Thyroid gland (tissue), 4 donors: Measurements from ENCODE around the gene CXCR4. TPM values are rescaled to one million over a fixed set of nuclear protein-coding genes. Genes with fewer than 3 reads are reported as not detected.

Source experiments
- DNase-seq, 2 donors: peaks; one replicate each; pipeline ENCODE4 v3.0.0-alpha.2; 2019
- H3K27ac ChIP-seq, 3 donors: fragments of 200-600 bp; sonication (generic); 1 replicate in 2 of 3; 2 replicates in 1 of 3; pipeline ENCODE4 v1.5.1; 2016 to 2019; ENCODE audit warnings: mild to moderate bottlenecking in 1 of 3, moderate library complexity in 1 of 3
- H3K27me3 ChIP-seq: fragments of 200-600 bp; sonication (generic); one replicate; pipeline ENCODE4 v1.5.1; 2019
- H3K36me3 ChIP-seq, 2 donors: fragments of 200-600 bp; sonication (generic); one replicate each; pipeline ENCODE4 v1.5.1; 2016 to 2019
- H3K4me1 ChIP-seq, 2 donors: fragments of 200-600 bp; sonication (generic); one replicate each; pipeline ENCODE4 v1.5.1; 2017 to 2019
- H3K4me3 ChIP-seq, 3 donors: fragments of 200-600 bp; sonication (generic); replicated peaks in 1 of 3; 1 replicate in 2 of 3; 2 replicates in 1 of 3; pipeline ENCODE4 v1.5.1; 2016; ENCODE audit warnings: mild to moderate bottlenecking in 1 of 3
- H3K9me3 ChIP-seq: fragments of 200-600 bp; sonication (generic); one replicate; pipeline ENCODE4 v1.5.1; 2017
- POLR2A ChIP-seq, 2 donors: fragments of 450-650 bp; IDR thresholded peaks; one replicate each; pipeline ENCODE4 v1.6.1; 2017; ENCODE audit warnings: antibody characterized with exemption in 2 of 2, mild to moderate bottlenecking in 2 of 2, moderate library complexity in 1 of 2
- WGBS, 2 donors: methylation state at CpG; one replicate each; pipeline ENCODE4 v1.1.5; 2017; 5-methylcytosine and 5-hydroxymethylcytosine counted together
- intact Hi-C: fragments of 100-400 bp; cut with DNase I; formaldehyde crosslinking; loops from one replicate; pipeline ENCODE4 v1.15.1; 2023
- total RNA-seq, 4 donors: library from RNA; depleted of rRNA; stranded (reverse); fragments of >200 nt; gene quantifications; one replicate each; pipeline ENCODE4 v1.2.3, GENCODE V29; 2016
- TF ChIP-seq, protein P1 (sequence below), 6 experiments: fragments of 200-600 bp in 3 of 6; fragments of 450-650 bp in 3 of 6; sonication (generic) in 3 of 6; IDR thresholded peaks; one replicate each; pipeline ENCODE4 v1.5.1; 2016 to 2019; ENCODE audit warnings: antibody characterized with exemption in 6 of 6, mild to moderate bottlenecking in 2 of 6, inconsistent platforms in 1 of 6, moderate library complexity in 1 of 6

Gene CXCR4
- total RNA-seq, 4 donors from 2014 or later = 7.1 to 17.5 (median 13.5) TPM

DNA sequence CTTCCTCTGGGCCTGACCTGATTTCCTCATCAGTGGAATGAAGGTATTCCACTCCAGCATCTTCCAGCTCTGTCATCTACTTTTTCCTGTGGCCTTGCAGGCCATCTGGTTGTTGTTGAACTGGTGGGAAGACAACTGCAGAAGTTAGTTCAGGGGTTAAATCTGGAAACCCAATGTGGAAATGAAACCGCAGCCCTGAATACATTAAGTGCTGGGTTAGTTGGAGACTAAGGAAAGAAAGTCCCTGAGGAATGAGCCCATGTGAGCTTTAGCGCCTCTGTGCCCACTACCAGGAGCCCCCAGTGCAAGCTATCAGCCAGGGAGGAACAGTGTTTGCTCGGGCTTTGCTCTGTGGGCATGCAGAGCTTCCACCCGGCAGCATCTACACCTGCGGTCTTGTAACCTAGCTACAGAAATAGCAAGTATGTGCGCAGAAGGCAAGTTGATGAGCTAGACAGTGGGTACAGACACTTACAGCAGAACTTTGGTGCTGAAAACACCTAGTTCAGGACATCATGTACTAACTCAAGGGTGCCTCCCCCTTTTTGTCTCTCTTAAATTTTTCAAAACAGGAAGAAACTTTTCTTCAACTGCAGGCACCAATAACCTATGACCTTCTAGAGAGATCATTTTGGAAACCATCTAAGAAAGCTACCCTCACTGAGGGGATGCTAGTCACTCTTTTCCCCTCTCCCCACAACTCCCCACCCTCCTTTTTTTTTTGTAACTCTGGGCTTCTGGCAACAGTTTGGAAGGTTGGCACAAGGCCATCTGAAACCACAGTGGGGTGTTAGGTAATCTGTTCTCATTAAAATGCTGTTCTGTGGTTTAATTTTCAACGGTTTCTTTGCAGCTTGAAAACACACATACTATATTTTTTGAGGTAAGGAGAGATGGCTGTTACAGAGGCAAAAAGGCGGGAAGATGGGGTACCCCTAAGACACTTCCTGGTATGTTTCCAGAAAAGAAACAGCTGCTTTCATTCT, 18.3 kb upstream of the CXCR4 start:
- Histone ChIP-seq H3K4me1 (no peaks in the 10 kb centered on the region), H3K27ac (peak overlapping the region in 1 of 3 donors; percentile 7), H3K27me3 (no peaks in the 10 kb centered on the region), H3K9me3 (no peaks in the 10 kb centered on the region), H3K36me3 (no peaks in the 10 kb centered on the region), H3K4me3 (no peak overlapping the region)
- peak in 1 of 2 donors; percentile 33 for DNase-seq
- 70 to 81% methylated on average over 8 of the region's 8 CpGs for WGBS, 2 donors
- TF ChIP-seq, protein P1, sequence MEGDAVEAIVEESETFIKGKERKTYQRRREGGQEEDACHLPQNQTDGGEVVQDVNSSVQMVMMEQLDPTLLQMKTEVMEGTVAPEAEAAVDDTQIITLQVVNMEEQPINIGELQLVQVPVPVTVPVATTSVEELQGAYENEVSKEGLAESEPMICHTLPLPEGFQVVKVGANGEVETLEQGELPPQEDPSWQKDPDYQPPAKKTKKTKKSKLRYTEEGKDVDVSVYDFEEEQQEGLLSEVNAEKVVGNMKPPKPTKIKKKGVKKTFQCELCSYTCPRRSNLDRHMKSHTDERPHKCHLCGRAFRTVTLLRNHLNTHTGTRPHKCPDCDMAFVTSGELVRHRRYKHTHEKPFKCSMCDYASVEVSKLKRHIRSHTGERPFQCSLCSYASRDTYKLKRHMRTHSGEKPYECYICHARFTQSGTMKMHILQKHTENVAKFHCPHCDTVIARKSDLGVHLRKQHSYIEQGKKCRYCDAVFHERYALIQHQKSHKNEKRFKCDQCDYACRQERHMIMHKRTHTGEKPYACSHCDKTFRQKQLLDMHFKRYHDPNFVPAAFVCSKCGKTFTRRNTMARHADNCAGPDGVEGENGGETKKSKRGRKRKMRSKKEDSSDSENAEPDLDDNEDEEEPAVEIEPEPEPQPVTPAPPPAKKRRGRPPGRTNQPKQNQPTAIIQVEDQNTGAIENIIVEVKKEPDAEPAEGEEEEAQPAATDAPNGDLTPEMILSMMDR (IDR thresholded peaks at IDR 0.05) = no peak
- TF ChIP-seq POLR2A (IDR thresholded peaks at IDR 0.05) = no peak
- intact Hi-C loops = no loop called here

DNA sequence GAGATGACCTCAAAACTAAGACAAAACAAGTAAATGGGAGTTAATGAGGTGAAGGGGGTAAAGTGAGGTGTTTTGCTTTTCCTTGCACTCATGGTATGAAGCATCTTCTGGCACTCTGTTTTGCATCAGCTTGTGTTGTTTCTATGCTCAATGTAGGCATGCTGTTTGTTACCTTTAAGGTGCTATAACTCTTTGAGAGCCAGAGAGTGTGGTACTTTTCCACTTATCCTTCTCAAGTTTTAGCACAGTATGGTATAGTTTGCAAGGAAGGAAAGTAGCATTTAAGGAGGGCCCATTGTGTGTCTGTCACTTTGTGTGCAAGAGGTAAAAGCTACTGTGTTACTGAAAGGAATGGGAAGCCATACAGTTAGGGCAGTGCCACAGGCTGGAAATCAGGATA, 17.5 kb upstream of the CXCR4 start:
- no peak for DNase-seq
- H3K4me3 ChIP-seq = no peak overlapping the region
- H3K27ac ChIP-seq = no peak overlapping the region
- no peaks in the 10 kb centered on the region for H3K36me3 ChIP-seq
- H3K9me3 ChIP-seq = no peaks in the 10 kb centered on the region
- no peaks in the 10 kb centered on the region for H3K27me3 ChIP-seq
- TF ChIP-seq POLR2A (IDR thresholded peaks at IDR 0.05) = no peak
- TF ChIP-seq, protein P1 (IDR thresholded peaks at IDR 0.05) = no peak
- intact Hi-C loops = no loop called here
- H3K4me1 ChIP-seq = no peaks in the 10 kb centered on the region

DNA sequence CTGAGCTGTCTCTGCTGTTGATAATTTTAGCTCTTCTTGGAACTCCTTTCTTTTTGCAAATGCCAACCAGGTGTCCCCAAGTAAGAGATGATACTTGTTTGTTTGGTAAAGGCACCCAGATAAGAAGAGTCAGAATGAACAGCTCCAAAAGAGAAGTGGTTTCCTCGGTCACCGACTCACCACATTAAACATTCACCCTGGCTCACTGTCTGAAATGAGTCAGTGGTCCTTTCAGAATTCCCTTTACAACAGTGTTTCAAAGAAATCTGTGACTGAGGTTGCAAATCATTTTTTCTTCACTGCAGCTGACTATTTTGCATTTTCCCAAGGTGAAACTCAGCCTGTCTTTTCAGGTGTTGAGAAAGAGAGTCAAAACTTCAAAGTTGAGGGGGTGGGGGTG, 16.2 kb upstream of the CXCR4 start:
- Histone ChIP-seq H3K4me1 (no peaks in the 10 kb centered on the region), H3K9me3 (no peaks in the 10 kb centered on the region), H3K36me3 (no peaks in the 10 kb centered on the region), H3K27me3 (no peaks in the 10 kb centered on the region), H3K4me3 (no peak overlapping the region), H3K27ac (no peak overlapping the region)
- intact Hi-C loops = no loop called here
- no peak for DNase-seq
- TF ChIP-seq, protein P1 (IDR thresholded peaks at IDR 0.05) = no peak
- TF ChIP-seq POLR2A (IDR thresholded peaks at IDR 0.05) = no peak
- WGBS, 2 donors = 72 to 87% methylated on average over 2 of the region's 2 CpGs

DNA sequence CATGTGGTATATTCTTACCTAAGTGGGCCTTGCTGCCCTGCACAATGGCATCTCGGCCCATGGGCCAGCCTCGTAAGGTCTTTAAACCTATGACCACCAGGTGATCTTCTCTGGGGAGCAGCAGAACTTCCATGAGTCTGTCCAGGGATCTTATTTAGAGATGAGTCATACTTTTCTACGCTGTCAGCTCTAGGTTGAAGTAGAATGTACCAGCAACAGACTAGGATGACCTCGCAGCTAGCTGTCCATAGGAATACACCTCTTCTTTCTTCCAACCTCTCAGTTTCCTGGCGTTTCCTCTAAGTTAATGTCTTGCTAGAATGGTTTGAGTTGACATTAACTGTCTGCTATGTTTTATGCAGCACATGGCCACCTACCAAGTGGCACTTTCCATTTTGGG, 15.6 kb upstream of the CXCR4 start:
- H3K4me3 ChIP-seq = no peak overlapping the region
- TF ChIP-seq, protein P1 (IDR thresholded peaks at IDR 0.05) = no peak
- no peak for TF ChIP-seq POLR2A (IDR thresholded peaks at IDR 0.05)
- no peak for DNase-seq
- no peaks in the 10 kb centered on the region for H3K36me3 ChIP-seq
- WGBS, 2 donors = 95 to 97% methylated on average over 5 of the region's 5 CpGs
- no peaks in the 10 kb centered on the region for H3K9me3 ChIP-seq
- no peak overlapping the region for H3K27ac ChIP-seq
- H3K27me3 ChIP-seq = no peaks in the 10 kb centered on the region
- H3K4me1 ChIP-seq = no peaks in the 10 kb centered on the region
- intact Hi-C loops = no loop called here

DNA sequence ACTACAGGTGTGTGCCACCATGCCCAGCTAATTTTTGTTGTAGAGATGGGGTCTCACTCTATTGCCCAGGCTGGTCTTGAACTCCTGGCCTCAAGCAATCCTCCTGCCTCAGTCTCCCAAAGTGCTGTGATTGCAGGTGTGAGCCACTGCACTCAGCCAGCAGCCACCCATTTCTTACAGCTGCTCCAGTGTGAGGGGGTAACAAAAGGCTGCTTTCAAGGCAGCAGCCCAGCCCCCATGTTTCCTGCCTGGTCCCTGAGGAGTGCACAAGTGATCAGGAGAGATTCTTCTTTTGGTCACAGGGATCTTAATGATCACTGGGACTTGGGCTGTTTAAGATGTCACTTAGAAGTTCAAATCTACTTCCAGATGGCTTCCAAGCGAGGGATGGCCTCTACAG, 15.2 kb upstream of the CXCR4 start:
- no peaks in the 10 kb centered on the region for H3K9me3 ChIP-seq
- no peaks in the 10 kb centered on the region for H3K27me3 ChIP-seq
- TF ChIP-seq, protein P1 (IDR thresholded peaks at IDR 0.05) = no peak
- no peak for TF ChIP-seq POLR2A (IDR thresholded peaks at IDR 0.05)
- H3K36me3 ChIP-seq = no peaks in the 10 kb centered on the region
- no peaks in the 10 kb centered on the region for H3K4me1 ChIP-seq
- no peak overlapping the region for H3K4me3 ChIP-seq
- no peak for DNase-seq
- WGBS, 2 donors = 86 to 100% methylated on average over 1 of the region's 1 CpG
- no peak overlapping the region for H3K27ac ChIP-seq
- intact Hi-C loops = no loop called here
